Mucosa of descending colon (tissue), 3 donors: ENCODE results near the gene LMO2. TPM values are rescaled to one million over a fixed set of nuclear protein-coding genes. Genes with fewer than 3 reads are reported as not detected.

Source experiments
- ATAC-seq: fragments of 200-7000 bp; cut with Tn5 transposase; one replicate; pipeline ENCODE4 v1.9.1; 2020; ENCODE audit warnings: mild to moderate bottlenecking, moderate library complexity
- DNase-seq, 3 donors: peaks; one replicate each; pipeline ENCODE4 v3.0.0-alpha.2; 2020
- H3K36me3 ChIP-seq: fragments of 200-600 bp; one replicate; pipeline ENCODE4 v1.8.0; 2021; ENCODE audit warnings: low read depth, mild to moderate bottlenecking
- H3K4me1 ChIP-seq: fragments of 200-600 bp; one replicate; pipeline ENCODE4 v1.8.0; 2021; ENCODE audit warnings: low read depth, mild to moderate bottlenecking
- H3K4me3 ChIP-seq: fragments of 200-600 bp; one replicate; pipeline ENCODE4 v1.8.0; 2021; ENCODE audit warnings: mild to moderate bottlenecking
- H3K9me3 ChIP-seq: fragments of 200-600 bp; one replicate; pipeline ENCODE4 v1.8.0; 2021; ENCODE audit warnings: mild to moderate bottlenecking
- intact Hi-C, 2 donors: fragments of 100-400 bp; cut with DNase I in 1 of 2; cut with micrococcal nuclease in 1 of 2; formaldehyde crosslinking; loops; one replicate each; pipeline versions ENCODE4 v1.11.0 to v1.11.1; 2022; cut with DNase I, micrococcal nuclease
- total RNA-seq, 3 donors: library from RNA; stranded (reverse); fragmentation: NEBNext Ultra II Directional in 2 of 3; extraction: Animal tissue kit (Norgen Biotek cat#: 25700) in 2 of 3; gene quantifications; one replicate each; pipeline versions ENCODE4 v1.2.1 to v1.2.4, GENCODE V29; 2021 to 2023
- TF ChIP-seq, protein P1 (sequence below): fragments of 200-600 bp; IDR thresholded peaks from one replicate; pipeline ENCODE4 v1.8.0; 2022; ENCODE audit warnings: antibody characterized with exemption, mild to moderate bottlenecking
- donor health status: DM: no; HTN: no; CAD: no; lungs with moderate emphysema.
- donor health status: DM: no; HTN: no; CAD: no.
- donor health status: DM: no; HTN: yes; CAD: no.

Gene LMO2
- total RNA-seq, 3 donors from 2014 or later = 7.5 to 12.1 (median 9.7) TPM

DNA sequence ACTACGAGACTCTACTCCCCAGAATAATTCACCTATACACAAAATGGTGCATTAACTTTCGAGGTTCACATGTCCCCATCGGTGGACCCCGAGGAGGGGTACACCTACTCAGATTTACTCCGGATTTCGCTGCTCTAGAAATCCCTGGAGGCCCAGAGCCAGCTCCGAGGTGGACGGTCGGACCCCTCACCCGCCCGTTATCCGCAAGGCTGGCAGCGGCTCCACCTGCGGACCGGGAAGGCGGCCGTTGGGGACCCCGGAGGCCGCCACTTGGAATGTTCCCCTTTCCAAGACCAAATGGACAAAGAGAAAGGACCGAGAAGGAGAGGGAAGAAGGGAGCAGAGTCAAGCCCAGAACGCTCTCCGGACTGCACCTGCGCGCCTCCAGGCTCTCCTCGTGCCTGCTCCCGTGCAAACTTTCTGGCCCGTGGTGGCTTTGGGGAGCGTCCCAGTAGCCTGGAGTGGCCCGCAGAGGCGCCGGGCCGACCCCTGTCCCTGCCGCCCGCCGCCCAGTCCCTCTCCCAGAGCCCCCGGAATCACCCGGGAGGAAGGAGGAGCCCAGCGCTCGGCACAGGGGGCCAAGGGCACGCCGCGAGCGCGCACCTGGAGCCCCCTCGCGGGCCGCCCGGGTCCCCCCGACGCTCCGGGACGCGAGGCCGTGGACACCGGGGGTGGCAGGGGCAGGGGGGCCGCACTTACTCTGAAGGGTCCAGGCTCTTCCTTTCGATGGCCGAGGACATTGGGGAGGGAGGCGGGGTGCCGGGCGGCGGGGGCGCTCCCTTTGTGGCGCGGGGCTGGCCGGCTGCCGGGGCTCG is 23.0 kb downstream of the LMO2 start:
- TF ChIP-seq, protein P1, sequence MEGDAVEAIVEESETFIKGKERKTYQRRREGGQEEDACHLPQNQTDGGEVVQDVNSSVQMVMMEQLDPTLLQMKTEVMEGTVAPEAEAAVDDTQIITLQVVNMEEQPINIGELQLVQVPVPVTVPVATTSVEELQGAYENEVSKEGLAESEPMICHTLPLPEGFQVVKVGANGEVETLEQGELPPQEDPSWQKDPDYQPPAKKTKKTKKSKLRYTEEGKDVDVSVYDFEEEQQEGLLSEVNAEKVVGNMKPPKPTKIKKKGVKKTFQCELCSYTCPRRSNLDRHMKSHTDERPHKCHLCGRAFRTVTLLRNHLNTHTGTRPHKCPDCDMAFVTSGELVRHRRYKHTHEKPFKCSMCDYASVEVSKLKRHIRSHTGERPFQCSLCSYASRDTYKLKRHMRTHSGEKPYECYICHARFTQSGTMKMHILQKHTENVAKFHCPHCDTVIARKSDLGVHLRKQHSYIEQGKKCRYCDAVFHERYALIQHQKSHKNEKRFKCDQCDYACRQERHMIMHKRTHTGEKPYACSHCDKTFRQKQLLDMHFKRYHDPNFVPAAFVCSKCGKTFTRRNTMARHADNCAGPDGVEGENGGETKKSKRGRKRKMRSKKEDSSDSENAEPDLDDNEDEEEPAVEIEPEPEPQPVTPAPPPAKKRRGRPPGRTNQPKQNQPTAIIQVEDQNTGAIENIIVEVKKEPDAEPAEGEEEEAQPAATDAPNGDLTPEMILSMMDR = no peak
- DNase-seq (peak in 2 of 3 donors; percentile 35 to 52), ATAC-seq (peak; percentile 34)
- no peaks in the 10 kb centered on the region for H3K36me3 ChIP-seq
- intact Hi-C loops = loop anchor here in 1 of 2 donors (10.0 kb wide), 1 partner anchor 106 kb away; no protein-coding TSS in a partner anchor
- H3K4me1 ChIP-seq = peaks cover 12% of the 10 kb centered on the region
- no peaks in the 10 kb centered on the region for H3K9me3 ChIP-seq
- H3K4me3 ChIP-seq = peak overlapping the region; percentile 24

DNA sequence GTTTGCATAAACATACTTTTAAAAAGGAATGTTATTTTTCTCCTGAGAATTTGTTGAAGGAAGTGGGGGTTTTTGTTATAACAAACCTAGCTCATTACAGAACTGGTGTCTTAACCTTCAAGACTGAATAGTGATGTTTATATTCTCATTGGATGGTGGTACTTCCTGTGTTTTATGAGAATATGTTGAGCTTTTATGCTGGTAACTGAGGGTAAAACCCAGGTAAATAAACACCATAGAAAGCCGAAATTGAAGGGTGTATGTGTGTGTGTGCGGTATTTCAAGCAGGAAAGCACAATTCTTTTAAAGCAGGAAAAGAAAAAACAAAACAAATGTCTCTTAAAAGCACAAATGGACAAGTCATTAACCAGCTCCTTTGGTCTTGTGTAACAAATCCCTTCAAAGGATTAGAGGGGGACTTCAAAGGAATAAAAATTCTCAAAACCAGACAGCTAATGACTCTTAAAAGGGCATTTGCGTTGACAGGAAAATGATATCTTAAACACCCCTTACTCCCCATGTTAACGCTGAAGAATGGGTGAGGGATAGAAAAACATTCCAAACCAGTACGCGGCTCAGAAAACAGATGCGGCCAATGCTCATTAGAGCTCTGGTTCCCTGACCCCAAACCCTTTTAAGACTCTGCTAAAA is 23.8 kb downstream of the LMO2 start:
- Histone ChIP-seq H3K4me3 (no peak overlapping the region), H3K4me1 (peaks cover 12% of the 10 kb centered on the region), H3K36me3 (no peaks in the 10 kb centered on the region), H3K9me3 (no peaks in the 10 kb centered on the region)
- ATAC-seq (no peak), DNase-seq (no peak)
- TF ChIP-seq, protein P1 = no peak
- intact Hi-C loops = loop anchor here in 1 of 2 donors (10.0 kb wide), 1 partner anchor 107 kb away; no protein-coding TSS in a partner anchor

DNA sequence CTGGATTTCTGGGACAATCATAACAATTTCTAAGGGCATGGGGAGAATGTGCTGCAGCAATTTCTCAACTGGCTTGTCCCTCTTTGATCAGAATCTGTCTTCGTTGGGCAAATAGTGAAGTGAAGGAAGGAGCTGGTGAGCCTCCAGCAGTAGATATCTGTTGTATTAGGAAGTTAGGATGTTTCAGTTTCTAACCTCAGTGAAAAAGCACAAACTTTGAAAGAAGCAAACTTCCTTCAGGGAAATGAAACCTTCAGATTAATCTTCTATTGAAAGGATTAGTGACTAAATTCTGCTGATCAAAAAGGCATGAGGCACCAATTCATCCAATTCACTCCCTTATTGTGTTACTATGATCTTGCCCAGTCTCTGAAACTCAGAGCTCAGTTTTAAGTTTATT is 24.3 kb downstream of the LMO2 start:
- ATAC-seq (no peak), DNase-seq (no peak)
- Histone ChIP-seq H3K9me3 (no peaks in the 10 kb centered on the region), H3K4me3 (no peak overlapping the region), H3K36me3 (no peaks in the 10 kb centered on the region), H3K4me1 (peaks cover 12% of the 10 kb centered on the region)
- TF ChIP-seq, protein P1 = no peak
- intact Hi-C loops = loop anchor here in 1 of 2 donors (10.0 kb wide), 1 partner anchor 107 kb away; no protein-coding TSS in a partner anchor

DNA sequence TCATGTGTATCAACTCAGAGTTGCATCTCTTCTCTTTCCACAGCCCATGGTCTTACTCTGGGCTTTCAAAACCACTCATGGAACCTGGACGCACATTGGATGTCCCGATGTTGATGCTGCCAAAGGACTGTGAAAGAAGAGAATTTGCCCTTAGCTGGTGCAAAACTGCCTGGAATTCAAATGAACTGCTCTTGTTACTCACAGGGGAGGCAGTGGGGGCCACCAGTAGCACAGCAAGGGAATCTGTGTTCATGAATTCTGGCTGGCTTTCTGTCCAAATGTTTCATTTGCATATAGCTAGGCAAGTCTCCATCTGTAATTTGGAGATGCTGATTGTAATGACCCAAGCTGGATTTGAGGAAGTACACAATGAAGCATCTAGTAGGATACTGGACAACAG is 24.9 kb downstream of the LMO2 start:
- TF ChIP-seq, protein P1 = no peak
- Histone ChIP-seq H3K36me3 (no peaks in the 10 kb centered on the region), H3K9me3 (no peaks in the 10 kb centered on the region), H3K4me3 (no peak overlapping the region), H3K4me1 (peaks cover 12% of the 10 kb centered on the region)
- DNase-seq (no peak), ATAC-seq (no peak)
- intact Hi-C loops = loop anchor here in 1 of 2 donors (10.0 kb wide), 1 partner anchor 108 kb away; no protein-coding TSS in a partner anchor

DNA sequence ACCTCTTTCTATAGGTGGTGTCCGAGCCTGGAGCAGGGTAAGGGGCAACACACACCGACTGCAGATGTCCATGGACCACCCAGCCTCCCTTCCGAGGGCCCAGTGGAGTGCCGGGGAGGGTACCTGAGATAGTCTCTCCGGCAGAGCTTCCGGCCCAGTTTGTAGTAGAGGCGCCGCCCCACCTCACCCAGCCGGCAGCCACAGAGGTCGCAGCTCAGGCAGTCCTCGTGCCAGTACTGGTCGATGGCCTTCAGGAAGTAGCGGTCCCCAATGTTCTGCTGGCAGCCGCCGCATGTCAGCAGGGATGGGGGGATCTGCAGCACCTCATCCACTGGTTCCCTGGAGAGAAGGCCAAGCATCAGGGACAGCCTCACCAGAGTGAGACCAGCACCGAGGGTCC is 27.4 kb downstream of the LMO2 start:
- Histone ChIP-seq H3K9me3 (no peaks in the 10 kb centered on the region), H3K4me3 (no peak overlapping the region), H3K36me3 (no peaks in the 10 kb centered on the region), H3K4me1 (peaks cover 5% of the 10 kb centered on the region)
- ATAC-seq (no peak), DNase-seq (peak in 1 of 3 donors; percentile 51)
- intact Hi-C loops = loop anchor here in 1 of 2 donors (10.0 kb wide), 1 partner anchor 110 kb away; no protein-coding TSS in a partner anchor
- TF ChIP-seq, protein P1 = no peak
